GM19468 (cell line): ENCODE results near the gene MGMT.

Experiments
- ATAC-seq: cut with Tn5 transposase; IDR thresholded peaks from one replicate; pipeline ENCODE4 v1.9.1; 2021; ENCODE audit warnings: mild to moderate bottlenecking, moderate library complexity, moderate number of reproducible peaks; ENCODE audit not compliant: unreplicated experiment; ENCODE audit errors: extremely low read depth

Gene MGMT

DNA sequence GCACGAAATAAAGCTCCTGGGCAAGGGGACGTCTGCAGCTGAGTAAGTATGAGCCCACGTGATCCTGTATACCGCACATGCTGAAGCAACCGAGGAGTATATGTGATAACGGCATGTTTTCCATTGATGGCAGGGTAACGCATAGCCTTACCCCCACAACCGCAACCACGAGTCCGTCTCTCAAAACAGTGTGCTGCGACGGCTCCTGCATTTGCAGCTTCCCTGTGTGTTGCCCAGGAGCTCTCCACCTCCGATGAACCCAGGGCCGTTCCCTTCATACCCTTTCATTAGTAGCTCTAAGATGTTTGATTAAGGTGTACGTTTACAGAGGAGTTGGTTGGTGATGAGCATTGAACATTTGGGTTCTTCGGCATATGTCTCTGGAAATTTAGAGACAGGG lies 69.3 kb downstream of the MGMT start:
- no peak for ATAC-seq

DNA sequence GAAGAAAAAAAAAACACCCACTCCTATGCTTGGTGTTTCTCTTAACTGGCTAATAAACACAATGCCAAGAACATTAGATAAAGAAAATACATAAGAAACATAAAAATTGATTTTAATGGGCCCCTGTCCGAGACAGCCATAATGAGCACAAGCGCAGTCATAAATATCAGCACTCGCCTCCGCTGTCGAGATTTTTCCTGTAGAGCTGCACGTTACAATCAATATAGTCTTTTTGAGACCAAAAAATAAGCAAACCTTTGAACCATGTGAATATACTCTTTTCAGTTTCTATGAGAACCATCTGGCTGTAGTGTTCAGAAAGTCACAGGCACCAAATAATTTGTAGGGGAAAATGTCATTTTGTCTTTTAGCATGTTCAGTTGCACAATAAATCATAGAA lies 70.1 kb downstream of the MGMT start:
- ATAC-seq: no peak

DNA sequence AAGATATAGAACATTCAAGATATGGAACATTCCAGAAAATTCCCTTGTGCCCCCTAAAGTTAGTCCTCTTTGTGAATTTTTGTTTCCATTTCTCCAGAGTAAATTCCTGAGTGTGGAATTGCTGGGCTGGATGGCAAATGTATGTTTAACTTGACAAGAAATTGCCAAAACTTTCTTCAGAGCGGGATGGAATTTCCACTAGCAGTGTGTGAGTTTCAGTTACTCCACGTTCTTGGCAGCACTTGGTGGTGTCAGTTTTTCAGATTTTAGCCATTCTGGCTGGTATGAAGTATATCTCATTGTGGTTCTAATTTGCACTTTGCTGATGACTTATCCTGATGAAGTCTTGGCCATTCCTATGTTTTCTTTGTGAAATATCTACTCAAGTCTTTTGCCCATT lies 71.2 kb downstream of the MGMT start:
- no peak for ATAC-seq

DNA sequence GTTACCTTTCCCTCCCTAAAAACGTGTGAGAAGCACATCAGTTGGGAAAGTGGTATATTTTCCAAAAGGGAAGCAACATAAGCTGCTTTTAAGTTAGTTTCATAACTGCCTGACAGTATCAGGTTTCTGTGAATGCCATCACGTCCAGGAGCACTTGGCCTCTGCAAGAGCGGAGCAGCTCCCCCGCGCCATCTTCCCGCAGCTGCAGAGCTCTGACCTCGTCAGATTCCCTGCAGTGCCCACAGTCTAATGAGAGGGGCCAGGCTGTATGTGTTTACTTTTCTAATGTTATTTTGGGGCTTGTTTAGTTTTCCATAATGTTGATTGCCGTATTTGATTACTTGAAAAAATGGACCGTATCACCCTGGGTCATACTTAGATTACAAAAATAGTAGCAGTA lies 74.2 kb downstream of the MGMT start:
- ATAC-seq: no peak

DNA sequence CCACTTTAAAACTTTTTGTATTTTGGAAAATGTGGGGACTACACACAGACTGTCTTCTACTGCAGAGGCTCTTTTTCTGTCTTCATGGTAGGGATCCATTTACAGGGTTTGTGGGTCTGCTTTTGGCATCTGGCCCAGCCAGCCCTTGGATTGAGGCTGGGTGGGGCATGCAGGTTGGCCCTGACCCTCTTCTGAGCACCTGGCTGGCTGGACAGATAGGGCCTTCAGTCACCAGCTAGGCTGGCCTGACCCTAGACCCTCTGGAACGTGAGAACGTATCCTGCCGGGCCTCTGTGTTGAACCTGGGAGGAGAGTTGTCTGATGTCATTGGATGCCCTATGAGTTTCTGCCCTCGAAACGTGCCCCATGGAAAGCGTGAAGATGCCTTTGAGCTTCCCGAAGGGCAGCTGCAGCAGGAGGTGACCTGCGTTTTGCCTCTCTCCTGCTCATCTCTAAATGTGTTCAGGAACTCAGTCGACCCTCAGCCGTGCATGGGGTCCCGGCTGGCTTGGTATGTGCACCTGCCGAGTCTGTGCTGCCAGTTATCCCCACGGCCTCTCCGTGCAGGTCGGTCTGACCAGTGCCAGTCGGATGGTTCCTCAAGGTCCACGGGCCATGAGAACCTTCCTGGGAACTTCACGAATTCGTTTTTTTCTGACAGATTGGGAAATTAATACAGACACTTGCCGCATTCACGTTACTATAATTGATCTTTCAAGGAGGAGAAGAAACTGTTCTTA lies 74.9 kb downstream of the MGMT start:
- ATAC-seq: no peak

DNA sequence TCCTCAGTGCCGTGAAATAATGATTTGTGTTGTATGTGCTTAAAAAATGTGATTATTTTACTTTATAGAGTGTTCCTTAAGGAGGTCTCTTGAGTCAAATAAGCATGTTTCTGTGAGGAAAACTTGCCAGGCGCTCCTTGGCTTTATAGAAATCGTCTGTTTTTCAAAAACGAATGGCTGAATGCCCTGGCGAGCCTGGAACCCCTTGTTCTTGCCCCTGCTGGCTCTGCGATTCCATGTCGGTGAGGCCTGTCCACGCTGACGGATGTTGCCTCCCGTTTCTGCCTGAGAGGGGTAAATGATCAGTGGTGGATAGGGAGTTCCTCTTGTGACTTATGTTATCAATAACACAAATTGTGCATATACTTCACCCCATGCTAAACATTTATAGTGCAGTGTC lies 75.5 kb downstream of the MGMT start:
- ATAC-seq: no peak

DNA sequence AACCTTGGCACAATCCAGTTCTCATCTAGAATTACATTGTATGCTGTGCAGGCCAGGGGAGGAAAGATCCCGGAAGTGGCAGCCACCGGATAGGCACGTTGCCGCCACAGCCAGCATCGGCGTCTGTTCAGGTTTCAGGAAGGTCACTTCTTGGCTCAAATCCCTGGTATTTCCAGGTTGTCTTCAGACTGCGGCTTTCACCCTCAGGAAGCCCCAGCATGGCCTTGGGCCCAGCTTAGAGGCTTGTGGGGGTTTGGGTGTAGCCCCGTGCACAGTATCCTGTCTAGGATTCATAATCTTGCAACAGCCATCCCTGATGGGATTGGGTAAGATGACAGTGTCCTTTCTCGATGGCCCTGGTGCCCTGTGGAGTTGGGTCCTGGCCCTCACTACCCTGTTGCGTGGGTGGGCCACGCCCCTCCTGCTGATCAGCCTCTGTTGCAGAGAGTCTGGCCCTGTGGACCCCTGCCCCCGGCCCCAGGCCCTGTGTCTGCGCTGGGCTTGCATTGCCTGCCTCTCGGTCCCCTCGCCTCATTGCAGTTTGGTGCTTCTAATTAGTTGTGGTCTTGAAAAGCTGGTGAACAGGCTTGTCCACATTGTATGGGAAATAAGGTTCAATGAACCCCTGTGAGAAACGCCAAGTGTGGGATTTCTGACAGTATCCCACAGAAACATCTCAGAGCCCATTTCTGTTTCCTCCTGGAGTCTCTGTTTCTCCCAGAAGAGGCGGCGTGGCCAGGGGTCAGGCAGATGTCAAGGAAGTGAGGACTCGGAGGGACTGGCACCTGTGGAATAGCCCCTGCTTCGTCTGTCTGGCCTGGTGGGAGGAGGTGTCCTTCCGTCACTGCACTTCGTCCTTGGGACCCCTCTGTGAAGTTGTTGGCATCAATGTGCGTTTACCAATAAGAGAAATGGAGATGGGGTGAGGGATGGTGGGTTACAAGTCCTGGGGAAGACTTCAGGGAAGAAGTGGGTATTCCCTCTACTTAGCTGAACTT lies 77.5 kb downstream of the MGMT start:
- ATAC-seq: no peak

DNA sequence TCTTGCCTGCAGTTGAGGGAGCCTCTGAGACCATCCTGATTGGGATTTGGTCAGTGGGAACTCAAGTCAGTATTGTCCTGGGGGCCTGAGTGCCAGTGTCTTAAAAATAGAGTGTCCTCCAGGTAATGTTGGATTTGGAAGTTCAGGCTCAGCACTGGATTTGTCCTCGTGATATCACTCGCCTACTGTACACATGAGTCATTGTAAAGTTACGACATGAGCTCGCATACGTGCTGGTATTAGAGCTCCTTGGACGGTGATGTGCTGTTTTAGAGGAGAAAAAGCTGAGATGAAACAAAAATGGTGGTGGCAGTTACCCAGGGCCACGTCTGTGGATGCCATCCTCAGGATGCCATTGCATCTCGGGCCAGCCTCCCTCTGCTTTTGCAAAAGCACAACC lies 78.2 kb downstream of the MGMT start:
- ATAC-seq: no peak

DNA sequence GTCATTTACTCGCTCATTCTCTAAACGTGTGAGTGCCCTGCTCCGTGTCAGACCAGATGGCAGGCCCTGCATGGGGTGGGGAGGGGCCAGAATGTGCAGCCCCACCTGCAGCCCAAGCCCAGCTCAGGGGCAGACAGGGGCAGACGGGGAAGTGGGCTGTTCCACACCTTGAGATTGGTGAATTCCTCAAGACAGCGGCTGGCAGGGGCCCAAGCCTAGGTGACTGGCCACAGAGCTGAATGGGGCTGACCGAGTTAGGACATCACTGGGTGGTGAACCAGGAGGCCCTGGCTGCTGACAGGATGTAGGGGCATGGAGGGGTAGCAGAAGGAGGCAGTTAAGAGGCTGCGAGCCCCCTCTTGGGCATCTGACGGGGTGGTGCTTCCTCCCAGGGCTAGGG lies 79.1 kb downstream of the MGMT start:
- no peak for ATAC-seq

DNA sequence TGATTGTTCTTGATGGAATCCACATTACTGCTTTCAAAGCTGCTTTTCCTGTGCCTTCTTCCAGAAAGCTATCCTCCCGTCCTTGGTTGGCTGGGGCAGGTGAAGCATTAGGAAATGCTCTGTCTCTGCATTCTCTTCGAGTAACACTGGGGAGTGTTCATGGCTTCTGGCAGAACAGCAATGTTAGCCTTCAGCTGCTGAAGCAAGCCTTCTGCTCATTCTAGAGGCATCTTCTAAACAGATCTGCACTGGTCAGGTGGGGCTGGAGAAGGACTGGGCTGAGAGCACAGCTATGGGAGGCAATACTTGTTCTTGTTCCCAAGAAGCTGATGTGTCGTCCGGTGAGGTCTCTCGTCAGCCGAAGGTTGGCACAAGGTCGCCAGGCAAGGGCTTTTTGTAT lies 80.6 kb downstream of the MGMT start:
- ATAC-seq: no peak

DNA sequence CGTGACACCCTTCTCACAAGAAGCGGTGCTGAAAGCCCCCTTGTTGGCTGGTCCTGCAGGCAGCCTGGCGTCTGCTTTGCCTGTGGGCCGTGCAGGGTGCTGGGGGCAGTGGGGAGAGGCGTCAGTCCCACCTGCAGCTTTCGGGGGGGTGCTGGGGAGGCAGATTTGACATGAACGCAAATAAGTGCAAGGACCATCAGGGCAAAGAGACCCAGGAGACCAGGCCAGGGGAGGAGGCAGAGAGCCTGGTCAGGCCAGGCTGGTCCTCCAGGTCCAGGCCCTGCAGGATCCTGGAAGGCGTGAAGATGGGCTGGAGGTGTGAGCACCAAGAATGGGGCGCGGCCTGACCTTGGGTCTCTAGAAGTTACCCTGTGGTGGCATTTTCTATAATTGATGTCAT lies 81.6 kb downstream of the MGMT start:
- no peak for ATAC-seq

DNA sequence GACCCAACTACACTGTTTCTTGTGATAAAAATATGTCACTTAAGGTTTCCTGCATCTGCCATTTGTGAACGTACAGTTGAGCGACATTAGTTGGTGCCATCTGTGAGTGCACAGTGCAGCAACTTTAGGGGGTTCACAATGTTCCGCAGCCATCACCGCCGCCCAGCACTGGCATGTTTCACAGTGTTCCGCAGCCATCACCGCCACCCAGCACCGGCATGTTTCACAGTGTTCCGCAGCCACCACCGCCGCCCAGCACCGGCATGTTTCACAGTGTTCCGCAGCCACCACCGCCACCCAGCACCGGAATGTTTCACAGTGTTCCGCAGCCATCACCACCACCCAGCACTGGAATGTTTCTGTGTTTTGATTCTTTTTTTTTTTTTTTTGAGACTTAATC lies 83.0 kb downstream of the MGMT start:
- ATAC-seq: no peak

DNA sequence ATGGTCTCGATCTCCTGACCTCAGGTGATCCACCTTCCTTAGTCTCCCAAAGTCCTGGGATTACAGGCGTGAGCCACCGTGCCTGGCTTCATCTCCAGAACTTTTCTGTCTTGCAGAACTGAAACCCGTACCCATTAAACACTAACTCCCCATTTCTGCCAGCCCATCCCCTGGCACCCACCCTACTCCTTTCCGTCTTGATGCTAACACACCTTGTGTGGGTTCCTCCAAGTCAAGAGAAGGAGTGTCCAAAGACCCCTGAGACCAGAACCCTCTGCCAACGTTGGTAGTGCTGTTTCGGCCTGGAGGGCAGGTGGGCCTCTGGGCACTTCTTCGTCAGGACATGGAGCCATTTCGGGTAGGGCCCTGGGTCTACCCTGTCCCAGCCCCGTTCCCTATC lies 83.6 kb downstream of the MGMT start:
- ATAC-seq: no peak

DNA sequence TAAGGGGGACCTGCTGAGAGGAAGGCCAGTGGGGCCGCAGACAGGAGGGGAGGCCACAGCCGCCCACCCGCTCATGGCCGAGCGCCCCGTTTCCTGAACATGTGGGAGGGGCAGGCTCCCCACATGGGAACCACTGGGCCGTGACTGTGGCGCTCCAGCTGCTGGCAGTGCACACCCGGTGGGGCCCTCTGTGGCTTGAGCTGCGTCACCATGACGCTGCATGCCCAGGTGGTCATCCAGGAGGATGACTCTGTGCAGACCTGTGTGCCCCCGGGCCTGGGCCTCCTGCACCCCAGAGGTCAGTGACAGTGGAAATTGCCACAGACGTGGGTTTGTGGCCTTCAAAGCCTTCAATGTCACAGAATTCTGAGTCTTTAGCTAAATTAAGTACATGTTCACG lies 85.1 kb downstream of the MGMT start:
- ATAC-seq: no peak

DNA sequence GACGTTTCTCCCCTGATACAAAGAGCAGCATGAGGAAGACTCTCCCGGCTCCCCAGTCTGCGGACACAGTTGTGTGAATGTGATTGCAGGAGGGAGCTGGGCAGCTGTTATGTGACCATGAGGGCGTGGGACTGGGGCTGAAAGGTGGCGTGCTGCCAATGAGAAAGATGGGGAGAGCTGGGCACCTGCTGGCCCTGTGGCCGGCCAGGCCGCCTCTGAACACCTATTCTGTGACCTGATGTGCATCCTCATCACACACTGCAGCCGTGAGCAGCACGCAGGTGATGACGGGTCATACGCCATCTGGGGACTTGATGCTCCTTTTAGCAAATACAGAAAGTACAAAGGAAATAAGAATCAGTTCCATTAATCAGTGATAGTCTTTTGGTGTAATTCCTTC lies 86.9 kb downstream of the MGMT start:
- ATAC-seq: no peak

DNA sequence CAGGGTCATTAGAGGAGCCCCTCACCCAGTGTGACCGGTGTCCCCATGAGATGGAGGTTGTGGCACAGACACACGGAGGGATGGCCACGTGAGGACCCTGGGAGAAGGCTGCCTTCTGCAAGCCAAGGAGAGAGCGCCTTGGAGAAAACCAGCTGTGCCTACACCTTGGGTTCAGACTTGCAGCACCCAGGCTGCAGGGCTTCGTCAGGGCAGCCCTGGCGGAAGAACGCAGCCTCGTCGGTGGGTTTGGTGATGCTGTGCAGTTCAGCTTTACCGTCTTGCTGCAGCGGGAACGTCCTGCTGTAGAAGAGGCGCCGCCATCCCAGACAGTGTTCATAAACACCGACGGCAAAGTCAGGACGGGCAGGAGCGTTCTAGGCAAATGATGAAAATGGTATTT lies 89.3 kb downstream of the MGMT start:
- ATAC-seq: no peak

DNA sequence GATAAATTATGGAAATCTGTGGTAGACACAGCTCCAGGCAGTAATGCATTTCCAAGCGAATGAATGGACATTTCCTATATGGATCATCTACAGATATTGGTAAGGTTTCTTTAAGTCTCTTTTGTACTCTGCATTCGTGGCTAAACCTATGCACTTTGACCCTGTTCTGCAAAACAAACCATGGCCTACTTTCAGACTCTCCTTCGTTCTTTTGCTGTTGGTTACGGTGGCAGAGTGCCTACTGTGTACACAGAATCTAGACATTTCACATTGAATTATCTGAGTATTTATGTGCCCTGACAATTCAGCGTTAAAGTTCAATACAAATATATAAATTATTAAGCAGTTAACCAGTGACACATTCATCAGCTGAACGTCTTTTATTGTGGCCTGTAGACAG lies 93.3 kb downstream of the MGMT start:
- no peak for ATAC-seq

DNA sequence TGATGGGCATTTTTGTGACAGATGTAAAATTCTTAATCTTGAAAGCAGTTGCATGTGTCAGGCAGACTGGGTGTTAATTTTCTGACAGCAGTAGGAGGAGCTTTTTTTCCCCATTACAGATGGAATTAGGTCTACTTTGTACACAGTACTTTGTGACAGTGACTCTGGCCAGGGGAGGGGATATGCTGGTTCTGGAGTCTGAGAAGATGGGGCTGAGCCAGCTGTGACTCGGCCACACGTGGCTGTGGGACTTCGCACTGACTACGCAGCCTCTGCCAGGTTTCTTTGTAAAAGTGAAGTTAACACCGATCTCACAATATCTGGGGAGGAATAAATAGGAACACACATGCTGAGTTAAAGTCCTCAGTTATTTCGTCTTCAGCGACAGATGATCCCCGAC lies 95.4 kb downstream of the MGMT start:
- ATAC-seq: no peak

DNA sequence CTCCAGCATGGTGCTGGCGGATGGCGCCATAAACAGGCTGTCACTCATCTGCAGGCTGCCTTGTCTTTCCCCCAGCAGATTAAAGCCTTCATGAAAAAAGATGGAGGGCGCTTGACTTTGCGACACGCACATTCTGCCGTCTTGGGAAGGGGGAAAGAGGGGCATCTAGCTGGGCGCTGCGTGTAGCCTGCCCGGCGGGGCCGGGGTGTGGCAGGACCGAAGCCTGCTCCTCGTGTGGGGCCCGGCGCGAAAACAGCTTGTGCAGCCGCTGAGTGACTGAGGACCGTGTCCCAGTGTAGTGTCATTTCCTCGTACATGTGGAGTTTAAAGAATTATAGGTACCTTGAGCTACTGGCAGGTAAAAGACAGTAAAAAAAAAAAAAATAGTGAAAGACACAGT lies 97.9 kb downstream of the MGMT start:
- ATAC-seq: no peak

DNA sequence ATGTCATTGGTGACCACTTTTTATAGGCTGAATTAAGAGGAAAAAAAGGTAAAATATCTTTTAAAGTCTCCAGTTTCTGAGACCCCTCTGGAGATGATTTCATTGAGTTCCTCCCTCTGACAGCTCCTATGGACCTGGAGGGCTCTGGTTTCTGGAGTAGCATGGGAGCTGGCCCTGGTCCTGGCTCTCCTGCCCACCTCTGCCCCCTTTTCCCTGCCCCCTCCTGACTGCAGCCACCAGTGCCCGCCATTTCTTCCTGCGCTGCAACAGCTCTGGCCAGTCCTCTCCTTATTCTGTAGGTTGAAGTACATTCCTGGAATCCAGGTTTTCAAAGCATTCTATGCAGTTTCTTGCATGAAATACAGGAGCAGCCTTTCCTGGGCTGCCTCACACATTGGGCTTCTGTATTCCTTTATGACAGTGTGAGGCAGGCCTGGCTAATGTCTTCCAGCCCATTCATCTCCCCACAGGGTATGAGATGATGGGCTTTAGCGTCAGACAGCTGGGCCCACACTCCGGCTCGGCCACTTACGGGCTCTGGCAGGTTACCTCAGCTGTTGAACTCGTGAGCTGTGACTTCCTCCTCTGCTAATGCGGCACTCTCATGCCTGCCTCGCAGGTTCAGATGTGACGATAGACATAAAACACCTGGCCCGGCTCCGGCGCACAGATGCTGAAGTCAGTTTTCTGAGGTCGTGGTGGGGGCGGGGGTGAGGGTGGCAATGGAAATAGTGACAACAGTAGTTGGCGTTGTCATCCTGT lies 101.7 kb downstream of the MGMT start:
- ATAC-seq: no peak

DNA sequence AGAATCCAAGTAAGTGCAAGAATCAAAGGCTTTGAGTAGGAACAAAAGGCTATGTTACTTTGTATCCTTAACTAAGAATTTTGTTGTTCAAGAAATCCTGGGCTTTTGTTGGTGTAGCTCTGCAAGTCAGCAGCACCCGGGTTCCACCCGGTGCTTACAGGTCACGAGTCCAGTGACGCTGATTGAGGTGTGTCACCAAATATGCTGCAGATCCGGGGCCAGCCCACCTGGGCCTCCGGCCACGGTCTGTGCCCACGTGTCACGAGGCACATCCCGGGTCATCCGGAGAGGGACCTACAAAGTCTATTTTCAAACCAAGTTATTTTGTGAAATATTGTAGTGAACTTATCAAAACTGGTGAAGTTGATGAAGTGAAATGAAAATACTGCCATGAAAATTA lies 103.1 kb downstream of the MGMT start:
- no peak for ATAC-seq
